Stomach smooth muscle (tissue), 2 donors: ENCODE data around the gene GRM5.

Experiments used
- H3K27ac ChIP-seq: one replicate; pipeline ENCODE4 v1.7.0; 2013; ENCODE audit warnings: mild to moderate bottlenecking, low read length, inconsistent platforms
- H3K27me3 ChIP-seq, 2 donors: one replicate each; pipeline ENCODE4 v1.7.0; 2013; ENCODE audit warnings: low read length in 2 of 2; ENCODE audit not compliant: insufficient read depth in 2 of 2, control insufficient read depth in 1 of 2
- H3K36me3 ChIP-seq, 2 donors: one replicate each; pipeline ENCODE4 v1.7.0; 2013; ENCODE audit warnings: low read length in 2 of 2; ENCODE audit not compliant: control insufficient read depth in 2 of 2, insufficient read depth in 2 of 2
- H3K4me1 ChIP-seq: one replicate; pipeline ENCODE4 v1.7.0; 2013; ENCODE audit warnings: low read length; ENCODE audit not compliant: control insufficient read depth, insufficient read depth
- H3K4me3 ChIP-seq, 2 donors: one replicate each; pipeline ENCODE4 v1.7.0; 2013; ENCODE audit warnings: low read length in 2 of 2
- H3K9ac ChIP-seq, 2 donors: one replicate each; pipeline ENCODE4 v1.7.0; 2013; ENCODE audit warnings: low read length in 2 of 2, mild to moderate bottlenecking in 1 of 2
- H3K9me3 ChIP-seq, 2 donors: one replicate each; pipeline ENCODE4 v1.7.0; 2013; ENCODE audit warnings: low read length in 2 of 2; ENCODE audit not compliant: control insufficient read depth in 2 of 2
- donor health status: healthy.
- donor health status: Pancreatic carcinoma.

Gene GRM5

DNA sequence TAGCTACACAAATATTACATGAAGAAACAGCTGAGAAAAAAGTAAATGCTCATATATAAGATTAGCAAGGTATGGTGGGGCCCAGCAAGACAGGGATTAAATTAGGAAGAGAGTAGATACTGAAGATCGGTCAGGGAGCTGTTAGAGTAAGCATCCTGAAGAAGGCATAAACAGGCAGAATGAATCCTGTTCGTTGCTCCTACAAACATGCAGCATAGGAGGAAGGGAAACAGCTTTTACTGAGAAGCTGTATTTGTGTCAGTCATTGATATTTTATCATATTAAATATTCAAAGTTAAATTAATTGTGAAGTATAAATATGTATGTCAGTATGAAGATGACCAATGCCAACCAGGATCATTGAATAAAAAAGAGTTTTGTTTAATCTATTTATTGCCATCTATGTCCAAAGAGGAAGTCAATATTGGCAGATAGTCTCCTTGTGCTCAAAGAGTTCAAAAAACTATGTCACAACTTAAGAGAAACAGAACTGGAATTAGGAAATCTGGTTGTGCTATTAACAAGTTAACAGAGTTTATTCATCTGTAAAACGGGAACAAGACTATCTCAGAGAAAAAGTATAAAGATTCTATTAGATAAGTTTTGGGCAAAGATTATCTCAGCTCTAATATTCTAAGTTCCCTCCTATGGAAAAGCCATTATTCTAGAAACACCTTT lies 255.2 kb downstream of the GRM5 start:
- H3K36me3 ChIP-seq: no peaks in the 10 kb centered on the region
- no peak overlapping the region for H3K4me3 ChIP-seq
- H3K9me3 ChIP-seq: no peaks in the 10 kb centered on the region
- no peak overlapping the region for H3K9ac ChIP-seq
- H3K27me3 ChIP-seq: no peaks in the 10 kb centered on the region
- H3K4me1 ChIP-seq: no peaks in the 10 kb centered on the region
- H3K27ac ChIP-seq: no peak overlapping the region

DNA sequence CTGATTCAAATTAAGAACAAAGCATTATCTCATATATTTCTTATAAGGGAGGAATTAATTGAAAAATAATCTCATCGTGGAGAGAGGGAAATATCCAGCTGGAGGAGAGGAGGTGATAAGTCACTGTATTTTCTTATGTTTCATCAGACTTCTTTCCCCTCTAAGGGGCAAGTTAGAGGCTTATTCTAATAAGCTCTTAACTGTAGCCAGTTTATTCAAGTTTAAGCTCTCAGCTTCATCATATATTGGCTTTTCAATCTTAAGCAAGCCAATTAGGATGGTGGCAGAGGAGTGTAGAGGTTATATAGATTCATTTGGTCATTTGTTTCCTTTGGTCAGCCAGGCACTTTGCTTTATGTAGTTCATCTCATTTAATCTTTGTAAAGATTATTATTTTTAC lies 256.7 kb downstream of the GRM5 start:
- Histone ChIP-seq H3K36me3 (no peaks in the 10 kb centered on the region), H3K9ac (no peak overlapping the region), H3K27me3 (no peaks in the 10 kb centered on the region), H3K27ac (no peak overlapping the region), H3K4me1 (no peaks in the 10 kb centered on the region), H3K9me3 (no peaks in the 10 kb centered on the region), H3K4me3 (no peak overlapping the region)

DNA sequence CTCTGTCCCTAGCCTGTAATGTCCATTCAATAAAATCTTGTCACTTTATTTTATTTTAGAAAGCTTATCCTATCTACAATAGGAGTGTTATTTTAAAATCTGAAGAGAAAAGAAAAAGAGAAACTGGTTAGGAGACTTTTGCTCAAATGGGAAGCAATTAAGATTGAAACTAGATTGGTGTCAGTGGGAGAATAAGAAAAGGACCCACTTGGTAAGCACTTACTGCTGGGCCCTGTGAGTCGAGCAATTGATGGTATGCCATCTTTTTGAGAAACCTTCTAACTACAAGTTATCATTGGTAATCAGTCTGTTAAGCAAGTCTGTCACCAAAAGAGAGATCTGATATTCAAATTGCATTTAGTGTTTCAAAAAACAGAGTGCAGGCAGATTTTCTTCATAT lies 258.4 kb downstream of the GRM5 start:
- no peaks in the 10 kb centered on the region for H3K4me1 ChIP-seq
- no peak overlapping the region for H3K27ac ChIP-seq
- no peak overlapping the region for H3K4me3 ChIP-seq
- H3K27me3 ChIP-seq: no peaks in the 10 kb centered on the region
- H3K9me3 ChIP-seq: no peaks in the 10 kb centered on the region
- H3K36me3 ChIP-seq: no peaks in the 10 kb centered on the region
- no peak overlapping the region for H3K9ac ChIP-seq

DNA sequence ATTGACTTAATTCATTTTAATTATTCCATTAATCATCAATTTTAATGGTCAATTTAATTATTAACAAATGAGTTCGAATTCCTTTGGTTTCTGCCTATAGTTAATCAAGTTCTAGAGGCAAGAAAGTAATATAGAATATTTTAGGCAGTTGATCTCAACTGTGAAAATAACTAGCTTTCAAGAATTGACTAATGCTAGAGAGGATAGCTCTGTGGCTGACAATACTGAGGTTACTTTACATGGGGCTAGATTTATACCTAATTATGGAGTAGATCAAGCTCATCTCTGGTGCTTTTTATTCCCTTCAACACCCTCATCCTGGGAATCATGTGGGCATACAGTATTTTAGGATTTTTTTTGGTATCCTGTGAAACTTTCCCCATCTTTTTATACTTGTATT lies 259.4 kb downstream of the GRM5 start:
- Histone ChIP-seq H3K27me3 (no peaks in the 10 kb centered on the region), H3K9me3 (no peaks in the 10 kb centered on the region), H3K9ac (no peak overlapping the region), H3K4me1 (no peaks in the 10 kb centered on the region), H3K27ac (no peak overlapping the region), H3K36me3 (no peaks in the 10 kb centered on the region), H3K4me3 (no peak overlapping the region)

DNA sequence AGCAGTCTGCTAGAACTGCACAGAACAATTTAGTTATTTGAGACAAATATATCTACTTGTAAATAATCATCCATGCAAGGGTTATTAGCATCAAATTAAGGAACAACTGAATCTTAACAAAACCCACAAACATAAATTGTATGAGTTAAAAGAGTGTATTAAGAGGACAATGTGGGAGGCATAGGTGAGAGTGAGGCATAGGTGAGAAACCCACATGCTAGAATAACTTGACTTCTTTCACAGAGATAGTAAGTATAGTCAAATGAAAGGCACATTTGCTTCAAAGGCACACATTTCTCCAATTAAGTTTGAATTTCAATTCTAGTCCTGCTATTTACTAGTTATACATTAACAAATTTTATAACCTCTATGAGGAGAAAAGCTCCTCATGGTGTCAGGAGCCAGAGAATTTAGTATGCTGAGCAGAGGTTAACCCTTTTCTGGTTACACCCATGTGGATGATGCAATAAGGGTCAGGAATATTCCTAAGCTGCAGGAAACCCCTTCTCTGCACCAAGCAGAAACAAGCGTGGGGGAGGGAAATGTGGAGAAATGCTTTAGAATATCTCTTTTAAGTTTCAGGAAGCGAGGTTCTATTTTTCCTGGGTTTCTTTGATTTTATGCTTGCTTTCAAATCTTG lies 264.2 kb downstream of the GRM5 start:
- Histone ChIP-seq H3K27me3 (no peaks in the 10 kb centered on the region), H3K4me1 (no peaks in the 10 kb centered on the region), H3K9me3 (no peaks in the 10 kb centered on the region), H3K4me3 (no peak overlapping the region), H3K9ac (no peak overlapping the region), H3K27ac (no peak overlapping the region), H3K36me3 (no peaks in the 10 kb centered on the region)

DNA sequence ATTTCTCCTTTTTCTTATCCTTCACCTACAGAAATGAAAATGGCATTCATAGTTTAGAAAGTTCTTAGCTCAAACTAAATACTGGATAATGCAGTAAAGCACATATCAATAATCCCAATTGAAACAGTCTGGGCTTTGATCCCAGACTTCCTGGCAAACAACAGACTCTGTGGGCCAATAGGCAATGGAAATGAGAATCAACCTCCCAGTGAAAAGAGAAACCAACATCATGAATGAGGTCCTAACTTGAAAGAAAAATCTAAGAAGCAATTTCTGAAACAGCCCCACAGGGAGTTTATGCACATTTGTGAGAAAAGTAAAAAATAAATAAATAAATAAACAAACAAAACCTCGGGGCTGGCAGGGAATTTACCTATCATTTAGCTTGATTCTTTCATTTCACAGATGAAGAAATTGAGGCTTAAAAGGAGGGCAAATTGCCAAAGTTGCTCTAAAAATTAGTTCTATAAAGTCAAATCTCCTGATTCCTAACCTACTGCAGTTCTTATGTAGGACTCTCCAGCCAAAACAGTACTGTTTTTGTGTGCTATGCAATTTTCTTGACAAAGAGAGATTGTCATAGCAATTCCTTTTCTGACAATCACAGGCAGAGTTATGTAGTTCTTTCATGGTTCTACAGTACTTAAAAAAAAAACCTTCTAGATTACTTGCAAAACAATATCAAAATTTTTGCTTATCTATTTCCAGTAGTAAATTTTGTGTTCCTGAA lies 265.8 kb downstream of the GRM5 start:
- Histone ChIP-seq H3K9ac (no peak overlapping the region), H3K4me3 (no peak overlapping the region), H3K27me3 (no peaks in the 10 kb centered on the region), H3K4me1 (no peaks in the 10 kb centered on the region), H3K27ac (no peak overlapping the region), H3K9me3 (no peaks in the 10 kb centered on the region), H3K36me3 (no peaks in the 10 kb centered on the region)

DNA sequence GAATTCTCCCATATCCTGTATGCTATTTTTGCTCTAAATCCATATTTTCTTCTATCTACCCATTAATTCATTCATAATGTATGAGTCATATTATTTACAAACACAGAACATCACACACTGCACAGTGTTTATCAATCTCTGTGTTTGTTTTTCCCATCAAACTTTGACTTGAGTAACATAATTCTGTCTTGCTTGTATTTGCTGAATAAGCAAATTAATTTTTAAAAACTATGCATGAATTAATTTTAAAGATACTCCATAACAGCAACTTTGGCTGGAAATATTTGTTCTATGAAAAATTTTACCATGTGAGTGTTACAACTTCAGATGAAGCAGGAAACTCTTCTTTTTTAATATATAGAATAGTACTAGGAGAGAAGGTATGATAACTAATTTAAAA lies 275.6 kb downstream of the GRM5 start:
- Histone ChIP-seq H3K9me3 (no peaks in the 10 kb centered on the region), H3K27ac (no peak overlapping the region), H3K4me3 (no peak overlapping the region), H3K9ac (no peak overlapping the region), H3K36me3 (no peaks in the 10 kb centered on the region), H3K27me3 (no peaks in the 10 kb centered on the region), H3K4me1 (no peaks in the 10 kb centered on the region)

DNA sequence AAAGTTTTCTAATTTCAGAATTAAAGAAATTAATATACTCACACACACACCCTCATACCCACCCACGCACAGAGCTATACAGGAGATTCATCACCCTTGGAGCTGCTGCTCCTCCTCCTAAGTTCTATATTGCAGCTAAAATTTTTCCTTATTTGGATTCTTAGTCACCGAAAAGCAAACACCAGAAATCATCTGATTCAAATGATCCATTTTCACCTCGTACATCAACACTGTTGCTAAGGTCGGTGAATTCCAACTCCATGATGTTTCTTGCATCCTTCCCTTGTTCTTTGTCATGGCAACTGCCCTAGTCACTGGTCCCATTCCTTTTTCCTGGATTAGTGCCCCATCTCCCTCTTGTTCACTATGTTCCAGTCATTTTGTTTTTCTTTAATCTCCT lies 286.2 kb downstream of the GRM5 start:
- Histone ChIP-seq H3K27ac (no peak overlapping the region), H3K36me3 (no peaks in the 10 kb centered on the region), H3K27me3 (no peaks in the 10 kb centered on the region), H3K4me3 (no peak overlapping the region), H3K4me1 (no peaks in the 10 kb centered on the region), H3K9ac (no peak overlapping the region), H3K9me3 (no peaks in the 10 kb centered on the region)

DNA sequence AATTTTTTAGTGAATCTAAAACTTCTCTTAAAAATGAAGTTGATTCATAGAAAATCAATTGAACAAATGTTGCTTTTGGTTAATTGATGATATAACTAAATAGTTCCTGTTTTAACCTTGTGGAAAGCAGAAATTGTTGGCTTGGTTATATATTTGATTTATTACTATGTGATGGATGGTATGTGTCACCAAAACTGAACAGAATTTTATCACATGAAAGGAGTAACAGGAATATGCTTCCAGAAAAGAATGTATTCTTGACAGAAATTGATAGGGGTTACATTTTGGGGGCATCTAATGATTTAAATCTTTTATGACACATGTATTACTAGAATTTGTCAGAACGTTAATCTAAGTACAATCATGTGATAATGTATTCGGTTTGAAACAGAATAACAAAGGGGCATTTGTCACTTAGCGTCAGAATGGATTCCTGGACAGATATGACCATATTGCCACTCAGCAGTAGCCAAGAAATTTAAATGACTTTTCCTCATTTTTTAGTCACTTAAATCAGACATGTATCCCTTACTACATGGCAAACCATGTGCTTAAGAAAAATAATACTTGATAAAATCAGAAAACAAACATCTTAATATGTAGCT lies 295.2 kb downstream of the GRM5 start:
- no peaks in the 10 kb centered on the region for H3K9me3 ChIP-seq
- H3K27ac ChIP-seq: no peak overlapping the region
- H3K4me3 ChIP-seq: no peak overlapping the region
- H3K36me3 ChIP-seq: no peaks in the 10 kb centered on the region
- no peaks in the 10 kb centered on the region for H3K27me3 ChIP-seq
- H3K9ac ChIP-seq: no peak overlapping the region
- no peaks in the 10 kb centered on the region for H3K4me1 ChIP-seq

DNA sequence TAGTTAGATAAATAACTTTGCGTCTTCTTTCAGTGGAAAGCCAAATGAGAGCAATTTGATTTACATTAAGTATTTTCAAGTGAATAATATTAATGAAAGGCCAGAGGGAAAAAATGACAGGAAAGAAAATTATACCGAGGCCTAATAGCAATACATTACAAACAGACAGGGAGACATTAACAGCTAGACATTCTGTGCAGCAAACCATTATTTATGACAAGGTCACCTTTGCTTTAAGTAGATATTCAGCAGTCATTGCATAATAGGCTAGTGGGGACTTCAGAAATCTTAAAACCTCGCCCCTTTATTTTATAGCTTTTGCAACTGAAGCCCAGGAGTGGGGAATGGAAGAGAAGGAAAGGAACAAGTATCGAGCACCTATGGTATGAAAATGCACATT lies 321.6 kb downstream of the GRM5 start:
- Histone ChIP-seq H3K9ac (no peak overlapping the region), H3K36me3 (no peaks in the 10 kb centered on the region), H3K27me3 (no peaks in the 10 kb centered on the region), H3K4me3 (no peak overlapping the region), H3K9me3 (no peaks in the 10 kb centered on the region), H3K4me1 (no peaks in the 10 kb centered on the region), H3K27ac (no peak overlapping the region)
